HG03097 (cell line): ENCODE results near the gene ERI3.

Experiments
- ATAC-seq: cut with Tn5 transposase; IDR thresholded peaks from one replicate; pipeline ENCODE4 v1.9.1; 2021; ENCODE audit not compliant: unreplicated experiment, low FRiP score

Gene ERI3

DNA sequence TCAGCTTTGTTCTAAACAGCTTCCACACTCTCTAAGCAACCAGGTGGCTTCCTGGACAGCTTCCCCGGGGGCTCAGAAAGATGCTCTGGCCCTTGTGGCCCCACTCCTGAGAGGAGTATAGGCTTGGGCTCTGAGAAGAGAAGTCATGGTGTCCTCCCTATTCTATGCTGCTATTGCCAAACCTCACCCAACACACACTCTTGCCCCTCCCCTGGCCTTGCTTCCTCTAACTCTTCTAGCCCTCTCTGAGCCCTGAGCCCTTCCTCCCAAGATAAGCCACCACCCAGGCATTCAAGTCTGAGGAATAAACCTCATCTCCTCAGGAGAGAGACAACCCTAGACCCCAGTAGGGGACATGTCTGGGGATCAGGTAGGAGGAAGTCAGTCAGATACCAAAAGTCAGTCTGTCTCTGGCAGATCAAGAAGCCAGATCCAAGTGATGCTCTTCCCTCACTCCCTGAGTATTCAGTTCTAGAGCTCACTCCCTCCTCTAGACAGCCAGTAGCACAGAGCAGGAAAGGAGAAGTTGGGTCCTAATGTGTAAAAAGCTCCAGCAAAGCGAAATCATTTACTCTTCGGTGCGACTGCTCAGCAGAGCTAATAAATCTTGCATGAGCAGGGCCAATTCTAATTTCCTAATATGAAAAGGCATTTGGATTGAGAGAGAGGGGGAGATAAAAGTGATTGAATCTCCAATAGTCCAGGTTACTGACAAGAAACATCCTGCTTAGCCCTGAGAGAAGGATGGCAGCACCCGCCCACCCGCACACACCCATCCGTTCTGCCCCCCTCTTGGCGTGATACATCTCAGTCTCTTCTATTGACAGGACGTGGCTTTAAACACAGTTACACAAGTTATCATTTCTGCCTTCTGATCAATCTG, 91.2 kb downstream of the ERI3 start:
- no peak for ATAC-seq

DNA sequence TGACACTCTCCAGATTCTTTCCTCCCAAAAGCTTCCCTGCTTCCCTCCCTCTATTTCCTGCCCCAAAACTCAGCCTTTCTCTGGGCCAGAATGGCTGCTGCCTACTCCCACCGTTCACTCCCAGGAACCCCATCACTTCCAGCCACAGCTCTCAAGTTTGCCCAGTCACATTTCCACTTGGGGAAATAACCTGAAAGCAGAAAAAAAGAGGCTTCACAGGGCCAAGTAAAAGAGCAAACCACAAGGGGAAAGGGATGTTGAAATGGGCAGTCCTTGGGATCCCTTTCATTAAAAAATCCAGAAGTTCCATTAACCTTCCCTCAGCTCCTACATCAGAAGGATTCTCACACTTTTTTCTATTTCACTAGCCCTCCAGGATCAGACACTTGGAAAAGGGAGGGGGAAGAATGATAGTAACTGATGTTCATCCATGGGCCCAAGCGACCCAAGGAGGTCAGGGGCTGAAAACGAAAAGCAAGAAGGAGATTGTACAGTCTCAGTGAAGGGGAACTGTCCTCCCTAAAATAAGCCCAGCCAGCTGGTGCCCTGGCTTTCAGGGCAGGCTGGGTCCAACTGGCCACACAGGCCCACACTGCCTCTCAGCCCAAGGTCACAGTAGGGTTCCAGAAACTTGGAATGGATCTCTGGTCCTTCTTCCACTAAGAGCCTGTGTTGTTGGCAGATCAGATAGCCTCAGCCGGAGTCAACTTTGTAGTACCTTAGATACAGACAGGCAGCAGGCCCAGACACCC, 92.1 kb downstream of the ERI3 start:
- ATAC-seq, result no peak

DNA sequence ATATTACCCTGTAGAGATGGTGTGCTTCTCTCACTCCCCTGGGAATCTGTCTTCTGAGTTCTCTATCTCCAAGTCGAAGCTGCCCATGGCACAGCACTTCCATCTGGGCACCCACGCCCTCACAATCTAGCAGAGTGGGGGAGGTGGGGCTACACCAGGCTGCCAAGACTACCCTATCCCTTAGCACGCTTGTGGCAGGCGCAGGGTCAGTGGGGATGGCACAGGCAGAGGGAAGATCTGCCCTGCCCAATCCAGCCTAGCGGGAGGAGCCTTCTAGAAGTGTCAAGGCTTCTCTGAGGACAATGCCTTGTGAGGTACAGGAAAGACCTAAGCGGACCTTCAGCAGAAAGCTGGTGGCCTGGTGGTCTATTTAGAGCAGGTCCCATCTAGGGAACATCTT, 92.6 kb downstream of the ERI3 start:
- ATAC-seq, result no peak

DNA sequence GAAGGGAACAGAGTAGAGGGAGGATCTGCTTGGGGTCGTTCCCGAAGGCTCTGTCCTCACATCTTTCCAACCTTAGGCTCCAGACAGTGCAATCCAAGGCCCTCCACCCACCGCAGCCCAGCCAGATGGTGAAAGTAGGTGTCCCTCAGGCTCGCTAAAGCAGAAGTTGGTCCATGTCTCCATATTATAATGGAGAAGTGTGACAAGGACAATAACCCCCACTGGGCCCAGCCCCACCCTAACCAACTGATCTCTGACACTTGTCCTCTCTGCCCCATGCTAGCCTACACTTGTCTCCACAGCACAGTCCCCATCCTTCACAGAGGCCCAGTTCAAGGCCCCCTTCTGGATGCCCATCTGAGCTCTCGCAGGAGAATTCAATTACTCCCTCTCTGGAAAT, 93.1 kb downstream of the ERI3 start:
- no peak for ATAC-seq

DNA sequence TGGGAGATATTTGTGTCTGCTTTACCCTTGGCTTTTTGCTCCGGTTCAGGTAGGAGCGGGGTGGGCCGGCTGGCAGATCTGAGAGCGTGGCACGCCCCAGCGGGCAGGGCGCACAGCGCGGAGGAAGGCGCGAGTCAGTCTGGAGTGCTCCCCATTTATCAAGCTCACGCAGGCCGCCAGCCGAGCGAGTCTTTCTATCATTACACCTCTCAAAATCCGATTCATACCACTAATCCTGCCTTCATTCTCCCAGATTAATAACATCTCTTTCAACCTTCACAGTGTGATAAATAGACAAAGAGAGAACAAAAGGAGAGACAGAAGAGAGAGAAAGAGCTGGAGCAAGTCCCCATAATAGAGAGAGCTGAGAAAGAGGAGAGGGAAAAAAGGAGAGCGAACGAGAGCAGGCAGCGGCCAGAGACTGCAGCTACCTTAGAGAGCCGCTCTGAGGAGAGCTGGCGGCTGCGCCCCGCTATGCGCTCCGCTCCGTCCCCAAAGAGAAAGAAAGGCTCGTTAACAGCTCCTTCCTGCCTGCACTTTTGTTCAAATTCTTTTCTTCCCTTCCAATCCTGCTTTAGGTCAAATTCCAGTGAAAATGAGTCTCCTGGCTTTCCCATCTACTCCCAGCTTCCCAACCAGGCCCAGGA, 93.8 kb downstream of the ERI3 start:
- ATAC-seq, result no peak

DNA sequence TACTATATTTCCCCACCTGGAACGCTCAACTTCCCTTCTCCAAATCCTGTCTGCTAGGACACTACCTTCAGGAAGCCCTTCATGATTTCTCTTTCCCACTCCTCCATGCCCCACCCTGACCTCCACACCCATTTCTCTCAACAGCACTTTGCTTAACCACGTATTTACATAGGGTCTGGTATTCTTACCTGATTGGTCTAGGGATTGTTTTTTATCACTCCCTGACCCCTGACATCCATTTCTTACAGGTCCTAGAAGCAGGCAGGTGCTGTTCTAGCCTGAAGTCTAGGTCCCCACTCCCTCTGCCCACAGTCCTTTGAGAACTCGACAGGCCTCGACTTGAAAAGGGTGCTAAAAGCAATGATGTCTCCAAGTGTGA, 94.3 kb downstream of the ERI3 start:
- no peak for ATAC-seq

DNA sequence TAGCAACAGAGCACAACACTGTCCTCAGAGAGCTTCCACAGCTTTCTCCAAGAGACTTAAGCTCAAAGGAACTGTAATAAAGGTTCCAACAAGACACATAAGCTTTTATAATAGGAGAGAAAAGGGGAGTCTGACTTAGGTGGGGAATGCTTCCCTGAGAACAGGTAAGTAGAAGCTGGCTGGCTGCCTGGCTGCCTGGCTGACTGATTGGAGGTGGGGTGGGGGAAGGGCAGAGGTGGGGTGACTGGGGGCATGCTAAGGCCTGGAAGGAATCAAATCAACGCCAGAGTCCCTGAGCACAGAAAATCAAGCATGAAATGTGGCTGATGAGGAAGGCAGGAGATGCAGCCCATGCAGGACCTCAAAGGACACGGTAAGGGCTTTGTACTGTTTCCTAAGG, 96.0 kb downstream of the ERI3 start:
- no peak for ATAC-seq

DNA sequence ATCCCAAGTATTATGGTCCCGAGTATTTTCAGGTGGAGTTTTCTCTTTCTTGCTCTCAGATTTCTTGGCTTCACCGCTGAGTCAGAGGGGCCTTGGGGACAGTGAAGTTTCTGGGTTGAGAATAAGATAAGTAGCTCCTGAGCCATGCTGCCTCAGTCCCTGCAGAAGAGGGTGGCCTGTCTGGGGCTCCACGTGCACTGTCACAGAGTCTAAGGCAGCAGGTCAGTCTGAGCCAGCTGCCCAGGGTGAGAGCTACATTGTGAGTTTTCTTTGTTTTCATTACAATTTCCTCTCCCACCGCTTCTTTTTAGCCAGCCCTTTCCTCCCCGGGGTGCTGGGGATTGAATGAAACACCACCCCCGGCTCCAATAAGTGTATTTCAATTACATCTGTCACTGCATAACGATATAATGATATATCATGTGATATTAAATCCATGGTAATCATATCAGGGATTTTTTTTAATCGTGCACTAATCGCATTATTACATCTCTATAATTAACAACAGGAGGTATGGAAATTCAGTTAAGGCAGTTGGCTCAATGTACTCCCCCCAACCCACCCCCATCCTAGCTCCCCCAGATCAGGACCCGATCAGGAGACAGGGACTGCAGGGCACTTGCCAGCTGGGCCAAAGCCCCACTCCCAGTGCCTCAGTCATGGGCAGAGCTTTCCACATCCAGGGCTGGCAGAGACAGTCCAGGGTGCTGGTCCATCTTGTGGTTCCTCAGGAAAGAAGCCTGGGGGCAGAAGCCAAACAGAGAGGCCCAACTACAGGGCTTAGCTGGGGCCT, 98.1 kb downstream of the ERI3 start:
- no peak for ATAC-seq

DNA sequence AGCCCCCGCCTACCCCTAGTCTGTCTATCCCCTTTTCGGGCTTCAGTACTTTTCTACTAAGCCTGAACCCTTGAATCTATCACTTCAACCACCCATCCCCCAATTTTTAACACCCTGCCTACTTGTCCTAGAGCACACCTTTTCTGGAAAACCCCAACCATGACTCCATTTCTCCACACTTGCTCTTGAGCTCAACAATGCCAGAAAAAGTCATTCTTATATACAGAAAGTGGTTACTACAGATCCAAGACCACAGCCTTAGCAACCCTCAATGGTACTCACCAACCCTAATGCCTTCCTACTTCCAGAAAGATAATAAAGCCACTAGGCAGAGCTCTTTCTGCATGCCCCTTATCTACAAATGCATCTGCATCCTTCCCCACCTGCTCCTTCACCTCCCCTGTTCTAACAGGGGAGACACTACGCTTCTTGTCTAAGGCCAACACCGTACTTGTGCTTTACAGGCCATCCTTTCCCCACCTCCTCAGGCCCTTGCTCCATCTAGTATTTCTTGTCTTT, 100.6 kb downstream of the ERI3 start:
- no peak for ATAC-seq

DNA sequence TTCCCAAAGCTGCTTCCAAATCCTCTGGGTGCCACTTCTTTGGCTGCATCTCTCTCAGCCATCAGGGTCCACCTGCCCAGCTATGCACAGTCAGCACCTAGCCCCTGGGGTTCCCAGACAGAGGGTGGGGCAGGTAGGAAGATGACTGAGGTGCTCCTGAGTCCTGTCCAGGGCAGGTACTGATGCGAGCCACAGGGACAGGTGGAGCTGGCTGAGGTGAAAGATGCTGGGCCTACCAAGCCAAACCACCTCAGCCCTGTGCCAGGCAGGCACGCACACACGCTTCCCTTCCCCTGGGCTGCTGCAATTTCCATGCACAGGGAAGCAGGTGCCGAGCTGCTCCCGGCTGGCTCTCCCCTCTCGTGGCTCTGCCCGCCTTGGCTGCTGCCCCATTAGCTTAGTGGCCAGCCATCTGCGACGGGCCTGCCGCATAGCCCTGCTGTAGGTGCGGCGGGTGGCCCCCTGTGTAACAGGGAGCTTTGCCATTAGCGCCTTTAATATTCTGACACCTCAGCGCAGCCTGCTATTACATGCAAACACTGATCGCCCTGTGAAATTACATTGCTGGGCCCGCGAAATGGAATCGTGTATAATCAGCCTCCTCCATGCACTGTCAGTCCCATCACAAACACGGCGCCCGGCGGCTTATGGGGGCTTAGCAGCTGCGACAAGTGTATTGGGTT, 102.9 kb downstream of the ERI3 start:
- no peak for ATAC-seq

DNA sequence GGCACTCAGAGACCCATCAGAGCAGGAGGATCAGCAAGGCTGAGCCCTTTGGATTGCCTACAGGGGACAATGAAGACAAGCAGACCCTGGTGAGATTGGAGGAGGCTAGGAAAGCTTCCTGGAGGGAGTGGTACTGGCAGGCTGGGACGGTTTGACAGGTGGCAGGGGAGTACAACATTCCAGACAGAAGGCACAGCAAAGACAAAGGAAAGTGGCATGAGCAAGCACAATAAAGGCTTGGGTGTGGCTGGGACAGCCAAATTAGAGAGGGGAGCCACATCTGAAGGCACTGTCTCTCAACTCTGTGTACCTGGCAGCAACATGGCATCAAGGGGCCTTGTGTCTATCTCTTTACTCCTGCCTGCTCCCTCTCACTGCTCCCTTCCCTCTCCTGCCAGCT, 103.6 kb downstream of the ERI3 start:
- ATAC-seq, result no peak

DNA sequence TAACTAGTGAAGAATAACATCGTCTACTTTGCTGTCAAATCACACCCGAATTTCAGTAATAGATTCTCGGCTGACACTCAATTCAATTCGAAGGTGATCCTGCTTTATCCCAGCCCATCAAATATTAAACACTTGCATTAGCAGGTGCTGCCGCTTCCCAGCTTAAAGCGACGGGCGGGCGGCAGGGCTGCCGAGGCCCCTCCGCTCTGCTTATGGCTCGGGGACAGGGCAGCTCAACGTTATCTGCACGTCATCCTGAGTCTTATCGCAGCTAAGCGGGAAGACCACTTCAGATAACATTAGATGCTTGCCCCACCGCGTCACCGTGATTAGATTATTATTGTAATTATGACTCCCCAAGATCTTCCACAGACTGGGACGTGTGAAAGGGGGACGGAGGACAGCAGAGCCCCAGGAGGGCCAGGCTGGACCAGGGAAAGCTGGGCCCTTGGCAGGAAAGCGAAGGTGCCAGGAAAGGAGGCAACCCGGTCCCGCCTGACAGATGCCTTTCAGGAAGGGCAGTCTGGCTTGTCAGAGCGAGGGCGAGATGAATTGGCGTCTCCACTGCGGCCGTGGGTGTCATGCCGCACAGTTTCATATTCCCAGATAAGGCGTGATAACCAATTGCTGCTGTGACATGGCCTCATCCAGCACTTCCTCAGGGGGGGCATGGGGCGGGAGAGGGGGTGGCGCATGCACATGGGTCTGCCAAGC, 104.8 kb downstream of the ERI3 start:
- ATAC-seq, result no peak

DNA sequence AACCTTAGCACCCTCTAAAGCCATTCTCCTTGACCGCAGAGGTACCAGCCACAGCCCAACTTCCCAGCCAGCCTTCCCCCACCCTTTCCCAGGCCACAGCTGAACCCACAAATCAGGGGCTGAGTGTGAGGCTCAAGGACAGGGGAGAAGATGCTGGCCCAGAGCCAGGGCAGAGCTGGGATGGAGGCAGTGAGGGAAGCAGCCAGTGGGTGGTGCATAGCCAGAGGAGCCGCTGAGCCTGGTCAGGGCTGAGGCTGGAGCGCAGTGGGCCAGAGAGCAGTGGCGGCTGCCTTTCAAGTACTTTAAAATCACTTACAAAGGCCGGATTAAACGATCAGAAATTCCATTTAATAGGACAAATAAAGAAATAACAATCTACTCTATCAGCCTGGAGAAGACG, 105.5 kb downstream of the ERI3 start:
- no peak for ATAC-seq

DNA sequence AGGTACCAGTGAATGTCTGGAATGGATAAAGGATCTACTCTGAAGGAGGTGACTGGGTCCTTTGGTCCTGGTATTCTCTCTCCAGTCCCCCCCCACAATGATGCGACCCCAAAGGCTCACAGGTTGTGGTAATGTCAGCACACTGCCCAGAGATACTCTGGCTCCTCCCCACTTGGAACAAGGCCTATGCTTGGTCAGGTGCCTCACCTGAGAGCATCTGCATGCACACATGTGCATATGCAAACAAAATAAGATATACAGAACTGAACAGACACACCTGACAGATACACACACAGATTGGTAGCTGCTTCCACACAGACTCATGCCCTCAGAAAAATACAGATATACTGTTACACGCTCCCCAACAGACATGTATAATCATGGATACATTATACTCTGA, 108.3 kb downstream of the ERI3 start:
- no peak for ATAC-seq

DNA sequence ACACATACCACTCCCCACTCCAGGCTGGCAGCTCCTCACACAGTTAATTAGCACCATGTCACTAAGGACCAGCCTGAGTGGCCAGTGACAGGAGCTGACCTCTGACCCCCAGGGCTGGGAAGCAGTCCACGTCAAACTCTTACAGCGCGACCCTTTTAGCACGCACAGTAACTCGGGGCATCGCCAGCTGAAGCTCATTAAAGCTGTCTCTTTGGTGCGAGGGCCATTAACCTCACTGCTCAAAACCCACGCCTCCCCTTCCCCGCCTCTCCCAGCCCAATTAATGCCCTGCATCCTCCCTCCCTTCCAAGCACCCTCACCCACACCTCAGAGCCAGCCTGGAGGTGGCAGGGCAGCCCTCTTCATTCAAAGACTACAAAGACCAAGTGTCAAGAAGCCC, 110.1 kb downstream of the ERI3 start:
- no peak for ATAC-seq

DNA sequence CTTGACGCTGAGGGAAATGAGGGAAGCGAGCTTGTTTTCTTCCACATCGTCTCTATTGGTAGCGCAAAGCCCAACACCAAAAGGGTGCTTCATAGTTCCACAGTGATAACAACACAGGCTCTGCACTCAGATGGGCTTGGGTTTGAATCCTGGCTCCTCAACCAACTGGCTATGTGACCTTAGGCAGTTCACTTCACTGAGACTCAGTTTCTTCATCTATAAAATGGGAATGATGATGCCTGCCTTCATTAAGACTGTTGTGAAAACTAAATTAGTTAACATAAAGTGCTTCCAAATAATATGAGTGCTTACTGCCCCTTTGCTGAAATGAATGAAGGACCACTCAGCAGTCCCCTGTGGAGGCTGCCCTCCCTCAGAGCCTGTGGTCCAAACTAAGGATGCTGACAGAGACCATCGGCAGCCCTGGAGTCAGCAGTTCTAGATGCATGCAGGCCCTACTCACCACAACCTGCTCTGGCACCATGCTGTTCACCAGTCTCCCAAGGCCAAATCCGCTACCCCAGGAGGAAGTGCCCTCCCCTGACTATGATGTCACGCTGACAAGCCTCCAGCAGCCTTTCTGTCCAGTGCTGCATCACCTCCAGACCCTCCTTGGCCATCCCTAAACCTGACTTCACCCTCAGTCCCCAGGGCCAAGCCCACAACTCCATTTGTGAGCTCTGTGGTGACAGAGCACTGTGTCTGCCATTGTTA, 111.1 kb downstream of the ERI3 start:
- no peak for ATAC-seq

DNA sequence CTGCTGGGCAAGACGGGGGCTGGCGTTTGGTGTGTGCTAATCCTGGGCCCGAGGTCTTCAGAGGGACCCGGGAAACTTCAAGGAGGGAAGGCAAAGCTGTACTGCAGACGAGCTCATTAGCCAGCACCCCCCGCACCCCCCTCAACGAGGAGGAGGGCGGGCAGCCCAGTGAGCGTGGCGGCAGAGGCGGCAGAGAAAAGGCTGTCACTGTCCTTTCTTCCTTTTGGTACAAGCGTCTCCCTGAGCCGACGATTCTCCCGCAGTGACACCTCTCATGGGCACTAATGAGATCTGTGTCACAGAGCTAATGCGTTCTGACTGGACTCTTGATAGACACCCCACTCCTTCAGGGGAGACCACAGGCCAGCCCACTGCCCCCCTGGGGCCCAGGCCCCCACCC, 112.3 kb downstream of the ERI3 start:
- ATAC-seq, result no peak

DNA sequence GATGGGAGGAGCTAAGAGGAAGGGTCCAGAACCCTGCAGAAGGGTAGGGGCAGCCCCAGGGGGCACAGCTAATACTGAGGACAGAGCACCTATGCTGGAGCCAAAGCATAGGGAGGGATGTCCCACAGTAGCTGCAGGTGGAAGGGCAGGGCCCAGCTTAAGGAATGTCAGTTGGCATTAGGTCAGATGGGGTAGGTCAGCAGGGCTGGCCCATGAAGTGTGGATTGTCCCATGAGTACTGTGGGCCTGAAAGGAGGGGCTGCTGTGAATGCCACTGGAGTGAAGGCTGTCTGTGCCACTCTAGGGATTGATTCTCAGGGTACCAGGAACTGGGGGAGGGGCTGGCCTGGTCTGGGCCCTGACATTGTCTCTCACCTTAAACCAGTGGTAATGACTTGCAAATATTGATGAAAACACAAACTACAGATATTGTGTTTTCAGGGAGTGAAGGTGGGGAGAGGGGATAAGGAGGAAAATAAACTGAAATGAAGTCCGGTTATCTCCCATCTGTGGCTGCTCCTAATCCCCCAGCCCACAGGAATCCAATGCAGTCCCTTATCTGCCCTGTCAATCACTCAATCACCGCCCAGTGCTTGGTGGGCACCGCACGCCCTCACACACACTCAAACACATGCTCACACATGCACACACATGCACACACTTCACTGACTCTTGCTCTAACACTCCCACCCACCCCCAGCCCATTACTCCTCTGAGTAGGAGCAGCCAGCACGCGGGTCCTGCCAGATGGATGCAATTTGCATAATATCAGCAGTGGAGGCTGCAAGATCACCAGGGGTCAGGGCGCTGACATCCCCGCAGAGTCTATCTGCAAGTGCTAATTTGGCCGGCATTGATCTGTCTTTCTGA, 114.0 kb downstream of the ERI3 start:
- no peak for ATAC-seq
